ENCODE data around the gene QRICH2. TPM values are rescaled to one million over a fixed set of nuclear protein-coding genes. Genes with fewer than 3 reads are reported as not detected.
"Not testable (repeated sequence)": the region's sequence is repeated elsewhere in the genome, so short reads cannot be mapped to it uniquely, and the experiment has no call there.

The QRICH2 gene
- total and polyA plus RNA-seq, 3 donors from 2014 or later: 27.0 to 43.4 (median 39.0) TPM

GRCh38 chr17:76350463-76350862 lies 42.4 kb upstream of the QRICH2 start:
- WGBS, 2 donors: 90% methylated on average over 5 of the region's 5 CpGs
- no peaks in the 10 kb centered on the region for H3K36me3 ChIP-seq (ENCODE audit: low read depth, missing control alignments)
- H3K4me3 ChIP-seq: no peak overlapping the region
- H3K27me3 ChIP-seq: no peaks in the 10 kb centered on the region
- TF ChIP-seq POLR2A (IDR thresholded peaks at IDR 0.05) (no peak), CTCF (IDR thresholded peaks at IDR 0.05) (no peak)
- peaks cover 16% of the 10 kb centered on the region for H3K4me1 ChIP-seq
- H3K9me3 ChIP-seq: no peaks in the 10 kb centered on the region
- intact Hi-C loops (cut with DNase I; ENCODE audit: low total_unique reads): no loop called here
- H3K27ac ChIP-seq: no peak overlapping the region
- DNase-seq: no peak

- DNase-seq; H3K27me3 ChIP-seq; intact Hi-C loops (cut with DNase I; ENCODE audit: low total_unique reads); H3K27ac ChIP-seq; H3K36me3 ChIP-seq (ENCODE audit: low read depth, missing control alignments); H3K9me3 ChIP-seq; H3K4me3 ChIP-seq: not testable (repeated sequence)
- peaks cover 10% of the 10 kb centered on the region for H3K4me1 ChIP-seq
- 93 to 94% methylated on average over 11 of the region's 11 CpGs for WGBS, 2 donors
These were observed 38.9 kb upstream of the QRICH2 start for GRCh38 chr17:76346936-76347335.

DNA sequence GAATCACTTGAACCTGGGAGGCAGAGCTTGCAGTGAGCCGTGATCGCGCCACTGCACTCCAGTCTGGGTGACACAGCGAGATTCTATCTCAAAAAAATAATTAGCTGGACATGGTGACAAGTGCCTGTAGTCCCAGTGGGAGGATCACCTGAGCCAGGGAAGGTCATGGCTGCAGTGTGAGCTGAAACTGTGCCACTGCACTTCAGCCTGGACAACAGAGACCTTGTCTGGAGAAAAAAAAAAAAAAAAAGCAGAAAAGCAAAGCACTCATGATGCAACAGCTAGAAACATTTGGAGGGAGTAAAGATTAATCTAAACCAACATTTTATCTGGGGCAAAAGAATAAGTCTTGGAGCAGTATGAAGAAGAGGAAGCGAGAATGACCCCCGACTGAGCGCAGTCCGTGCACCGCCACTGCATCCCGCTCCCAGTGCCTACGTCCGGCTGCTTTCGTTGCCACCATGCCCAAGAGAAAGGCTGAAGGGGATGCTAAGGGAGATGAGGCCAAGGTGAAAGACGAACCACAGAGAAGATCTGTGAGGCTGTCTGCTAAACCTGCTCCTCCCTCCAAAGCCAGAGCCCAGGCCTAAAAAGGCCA lies 37.4 kb upstream of the QRICH2 start:
- no peak overlapping the region for H3K27ac ChIP-seq
- TF ChIP-seq POLR2A (IDR thresholded peaks at IDR 0.05): no peak
- TF ChIP-seq CTCF (IDR thresholded peaks at IDR 0.05): no peak
- no peaks in the 10 kb centered on the region for H3K36me3 ChIP-seq (ENCODE audit: low read depth, missing control alignments)
- WGBS, 2 donors: 65 to 83% methylated on average over 14 of the region's 14 CpGs
- DNase-seq: peak; percentile 36
- intact Hi-C loops (cut with DNase I; ENCODE audit: low total_unique reads): no loop called here
- no peak overlapping the region for H3K4me3 ChIP-seq
- no peaks in the 10 kb centered on the region for H3K27me3 ChIP-seq
- H3K4me1 ChIP-seq: peaks cover 3% of the 10 kb centered on the region
- no peaks in the 10 kb centered on the region for H3K9me3 ChIP-seq

DNA sequence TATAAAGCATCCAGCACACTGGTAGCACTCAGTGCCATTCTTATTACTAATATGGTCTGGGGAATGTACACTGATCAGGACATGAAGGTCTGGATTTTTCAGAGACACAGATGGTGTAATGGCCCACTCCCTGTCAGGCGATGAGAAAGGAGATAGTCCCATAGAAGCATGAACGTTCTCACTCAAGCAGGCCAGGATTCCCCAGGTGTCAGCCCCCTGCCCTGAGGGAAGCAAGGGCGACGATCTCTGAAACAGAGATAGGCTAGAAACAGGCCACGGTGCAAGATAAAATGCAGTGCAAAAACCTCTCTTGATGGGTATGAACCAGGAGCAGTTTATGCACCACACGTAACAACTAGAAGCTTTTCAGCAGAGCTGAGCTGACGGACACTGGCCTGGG lies 35.0 kb upstream of the QRICH2 start:
- H3K27me3 ChIP-seq: no peaks in the 10 kb centered on the region
- H3K27ac ChIP-seq: no peak overlapping the region
- peaks cover 5% of the 10 kb centered on the region for H3K4me1 ChIP-seq
- H3K9me3 ChIP-seq: no peaks in the 10 kb centered on the region
- H3K36me3 ChIP-seq (ENCODE audit: low read depth, missing control alignments): no peaks in the 10 kb centered on the region
- no peak overlapping the region for H3K4me3 ChIP-seq
- no peak for TF ChIP-seq POLR2A (IDR thresholded peaks at IDR 0.05)
- no peak for TF ChIP-seq CTCF (IDR thresholded peaks at IDR 0.05)
- WGBS, 2 donors: 87 to 93% methylated on average over 7 of the region's 7 CpGs
- intact Hi-C loops (cut with DNase I; ENCODE audit: low total_unique reads): no loop called here
- no peak for DNase-seq

DNA sequence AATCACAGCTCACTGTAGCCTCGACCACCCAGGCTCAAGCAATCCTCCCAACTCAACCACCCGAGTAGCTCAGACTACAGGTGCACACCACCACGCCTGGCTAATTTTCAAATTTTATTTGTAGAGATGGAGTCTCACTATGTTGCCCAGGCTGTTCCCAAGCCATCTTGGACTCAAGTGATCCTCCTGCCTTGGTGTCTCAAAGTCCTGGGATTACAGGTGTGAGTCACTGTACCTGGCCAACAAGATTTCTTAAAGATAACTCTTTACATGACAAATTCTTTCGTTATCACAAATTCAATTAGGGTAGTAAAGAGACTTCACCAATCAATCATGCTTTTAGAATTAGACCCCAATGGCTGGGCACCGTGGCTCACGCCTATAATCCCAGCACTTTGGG lies 33.2 kb upstream of the QRICH2 start:
- Histone ChIP-seq H3K27ac (no peak overlapping the region), H3K4me1 (peaks cover 18% of the 10 kb centered on the region), H3K9me3 (no peaks in the 10 kb centered on the region), H3K4me3 (no peak overlapping the region), H3K27me3 (no peaks in the 10 kb centered on the region), H3K36me3 (ENCODE audit: low read depth, missing control alignments) (no peaks in the 10 kb centered on the region)
- TF ChIP-seq CTCF (IDR thresholded peaks at IDR 0.05): no peak
- no peak for TF ChIP-seq POLR2A (IDR thresholded peaks at IDR 0.05)
- 95 to 96% methylated on average over 6 of the region's 6 CpGs for WGBS, 2 donors
- intact Hi-C loops (cut with DNase I; ENCODE audit: low total_unique reads): no loop called here
- DNase-seq: no peak

Data from testis (tissue), 3 donors.